ENCODE measurements around the gene BMP2. TPM values are rescaled to one million over a fixed set of nuclear protein-coding genes. Genes with fewer than 3 reads are reported as not detected.

The BMP2 gene
- total and polyA plus RNA-seq, 8 donors = 3.1 to 12.6 (median 6.1) TPM

- no peak for TF ChIP-seq CTCF (IDR thresholded peaks at IDR 0.05)
- H3K27ac ChIP-seq = peak overlapping the region in 1 of 4 donors; percentile 15
- H3K27me3 ChIP-seq = no peaks in the 10 kb centered on the region
- peaks cover 0 to 15% (median 0%) of the 10 kb centered on the region in 3 donors for H3K4me1 ChIP-seq
- peak overlapping the region; percentile 15 to 81 (median 46) for H3K4me3 ChIP-seq
- DNase-seq = peak; percentile 47 to 81 (median 60)
- intact Hi-C loops (cut with DNase I) = loop anchor here in 1 of 3 donors (10.0 kb wide), 2 partner anchors 135 to 605 kb away; no protein-coding TSS in a partner anchor
- H3K9me3 ChIP-seq = no peaks in the 10 kb centered on the region
- H3K36me3 ChIP-seq = no peaks in the 10 kb centered on the region
- 19 to 21% methylated on average over 49 to 55 of the region's 55 CpGs for WGBS, 2 donors
- FAIRE-seq = no peak
- ATAC-seq = peak; percentile 12 to 47 (median 23)
These were observed 2.7 kb downstream of the BMP2 start for GRCh38 chr20:6769903-6770785.

GRCh38 chr20:6770786-6771100 is 3.3 kb downstream of the BMP2 start:
- no peak for FAIRE-seq
- WGBS, 2 donors = 25 to 36% methylated on average over 3 of the region's 3 CpGs
- Histone ChIP-seq H3K36me3 (no peaks in the 10 kb centered on the region), H3K27ac (peak overlapping the region in 1 of 4 donors; percentile 15), H3K4me1 (peaks cover 0 to 15% (median 0%) of the 10 kb centered on the region in 3 donors), H3K4me3 (peak overlapping the region; percentile 15 to 81 (median 46)), H3K9me3 (no peaks in the 10 kb centered on the region), H3K27me3 (no peaks in the 10 kb centered on the region)
- intact Hi-C loops (cut with DNase I) = no loop called here
- no peak for TF ChIP-seq CTCF (IDR thresholded peaks at IDR 0.05)
- no peak for DNase-seq
- ATAC-seq = no peak

GRCh38 chr20:6780433-6781190 is 13.1 kb downstream of the BMP2 start:
- peaks cover 0 to 7% (median 0%) of the 10 kb centered on the region in 3 donors for H3K36me3 ChIP-seq
- DNase-seq (no peak), ATAC-seq (no peak), FAIRE-seq (no peak)
- intact Hi-C loops (cut with DNase I) = no loop called here
- no peaks in the 10 kb centered on the region for H3K9me3 ChIP-seq
- H3K27ac ChIP-seq = no peak overlapping the region
- peaks cover 0 to 14% (median 0%) of the 10 kb centered on the region in 3 donors for H3K4me1 ChIP-seq
- no peak overlapping the region for H3K4me3 ChIP-seq
- TF ChIP-seq CTCF (IDR thresholded peaks at IDR 0.05) = no peak
- H3K27me3 ChIP-seq = no peaks in the 10 kb centered on the region
- WGBS, 2 donors = 33 to 34% methylated on average over 5 of the region's 5 CpGs

GRCh38 chr20:6783752-6784151 is 16.3 kb downstream of the BMP2 start:
- peak overlapping the region in 1 of 4 donors; percentile 12 for H3K27ac ChIP-seq
- 88 to 90% methylated on average over 5 of the region's 5 CpGs for WGBS, 2 donors
- DNase-seq = no peak

More at GRCh38 chr20:6783752-6784151, 16.3 kb downstream of the BMP2 start:
- Histone ChIP-seq H3K4me1 (peaks cover 0 to 14% (median 0%) of the 10 kb centered on the region in 3 donors), H3K9me3 (no peaks in the 10 kb centered on the region), H3K27me3 (no peaks in the 10 kb centered on the region), H3K36me3 (peaks cover 0 to under 1% (median 0%) of the 10 kb centered on the region in 3 donors), H3K4me3 (no peak overlapping the region)
- no peak for TF ChIP-seq CTCF (IDR thresholded peaks at IDR 0.05)
- intact Hi-C loops (cut with DNase I) = no loop called here
- no peak for ATAC-seq
- FAIRE-seq = no peak

Data from pancreas (tissue), 10 donors.